Measurements from ENCODE around the gene CEP43. TPM values are rescaled to one million over a fixed set of nuclear protein-coding genes. Genes with fewer than 3 reads are reported as not detected.
"Not testable (repeated sequence)": the region's sequence is repeated elsewhere in the genome, so short reads cannot be mapped to it uniquely, and the experiment has no call there.

Gene CEP43
- total RNA-seq = 10.7 TPM
- long read RNA-seq, full-length matches to known transcripts = 5 of 10 reads
- long read RNA-seq, partial matches to known transcripts = 0 of 10 reads
- long read RNA-seq, other reads (novel, unspliced or antisense) = 5 of 10 reads

GRCh38 chr6:166999145-166999883, at the start of gene CEP43:
Gene CEP43 (plus strand): TSS chr6:166999397. CDS start chr6:166999413, 16 bp downstream.
- DNase-seq = peak; percentile 97
- Histone ChIP-seq H3K36me3 (peaks cover 6% of the 10 kb centered on the region), H3K27ac (peak within 1 kb of the TSS; percentile 62), H3K27me3 (no peaks in the 10 kb centered on the region), H3K4me3 (peak within 1 kb of the TSS; percentile 74), H3K4me1 (peaks cover 17% of the 10 kb centered on the region), H3K9me3 (no peaks in the 10 kb centered on the region)
- intact Hi-C loops (cut with DNase I) = no loop called here
- TF ChIP-seq CTCF (IDR thresholded peaks at IDR 0.05) = peak; percentile 7
- ATAC-seq = peak; percentile 98

- no peaks in the 10 kb centered on the region for H3K27me3 ChIP-seq
- H3K27ac ChIP-seq = peak overlapping the region; percentile 65
- no peaks in the 10 kb centered on the region for H3K9me3 ChIP-seq
- ATAC-seq = peak; percentile 34
- no peak for DNase-seq
- intact Hi-C loops (cut with DNase I) = no loop called here
- no peak overlapping the region for H3K4me3 ChIP-seq
- peaks cover 23% of the 10 kb centered on the region for H3K36me3 ChIP-seq
- TF ChIP-seq CTCF (IDR thresholded peaks at IDR 0.05) = no peak
- peaks cover 3% of the 10 kb centered on the region for H3K4me1 ChIP-seq
Observed at GRCh38 chr6:166949528-166950442, 49.4 kb upstream of the CEP43 start.

GRCh38 chr6:166950443-166950821, 48.8 kb upstream of the CEP43 start:
- DNase-seq (no peak), ATAC-seq (peak; percentile 42)
- intact Hi-C loops (cut with DNase I) = no loop called here
- no peaks in the 10 kb centered on the region for H3K9me3 ChIP-seq
- H3K27ac ChIP-seq = peak overlapping the region; percentile 38
- H3K4me3 ChIP-seq = no peak overlapping the region
- H3K36me3 ChIP-seq = peaks cover 23% of the 10 kb centered on the region
- H3K27me3 ChIP-seq = no peaks in the 10 kb centered on the region
- TF ChIP-seq CTCF (IDR thresholded peaks at IDR 0.05) = no peak
- H3K4me1 ChIP-seq = peaks cover 3% of the 10 kb centered on the region

GRCh38 chr6:166950892-166951669, 48.1 kb upstream of the CEP43 start:
- DNase-seq (peak; percentile 84), ATAC-seq (peak; percentile 63)
- H3K27me3 ChIP-seq; H3K9me3 ChIP-seq; intact Hi-C loops (cut with DNase I); H3K4me1 ChIP-seq: not testable (repeated sequence)
- peak; percentile 81 for TF ChIP-seq CTCF (IDR thresholded peaks at IDR 0.05)
- Histone ChIP-seq H3K36me3 (peaks cover 19% of the 10 kb centered on the region), H3K27ac (peak overlapping the region; percentile 38), H3K4me3 (peak overlapping the region; percentile 14)

GRCh38 chr6:166951670-166952060, 47.5 kb upstream of the CEP43 start:
- Histone ChIP-seq H3K4me3 (no peak overlapping the region), H3K9me3 (no peaks in the 10 kb centered on the region), H3K36me3 (peaks cover 13% of the 10 kb centered on the region), H3K27ac (no peak overlapping the region), H3K4me1 (peaks cover 3% of the 10 kb centered on the region), H3K27me3 (no peaks in the 10 kb centered on the region)
- DNase-seq (no peak), ATAC-seq (no peak)
- no peak for TF ChIP-seq CTCF (IDR thresholded peaks at IDR 0.05)
- intact Hi-C loops (cut with DNase I) = no loop called here
